Endodermal cell (in vitro differentiated cells): ENCODE measurements around the gene TLX2. TPM values are rescaled to one million over a fixed set of nuclear protein-coding genes. Genes with fewer than 3 reads are reported as not detected.
"Not testable (repeated sequence)": the region's sequence is repeated elsewhere in the genome, so short reads cannot be mapped to it uniquely, and the experiment has no call there.

Experiments
- DNase-seq: peaks from one replicate; pipeline ENCODE4 v3.0.0-alpha.2; 2017
- H3K27ac ChIP-seq: 2 replicates; pipeline ENCODE4 v1.5.1; 2013; ENCODE audit warnings: mild to moderate bottlenecking, low read depth, low read length, moderate library complexity
- H3K27me3 ChIP-seq: 2 replicates; pipeline ENCODE4 v1.6.1; 2013; ENCODE audit warnings: mild to moderate bottlenecking, low read length, moderate library complexity; ENCODE audit not compliant: insufficient read depth, control insufficient read depth, poor library complexity, severe bottlenecking
- H3K36me3 ChIP-seq: 2 replicates; pipeline ENCODE4 v1.7.0; 2013; ENCODE audit warnings: mild to moderate bottlenecking, low read length, moderate library complexity; ENCODE audit not compliant: control insufficient read depth, insufficient read depth
- H3K4me1 ChIP-seq: one replicate; pipeline ENCODE4 v1.7.0; 2013; ENCODE audit warnings: low read length; ENCODE audit not compliant: control insufficient read depth, insufficient read depth
- H3K4me3 ChIP-seq: 2 replicates; pipeline ENCODE4 v1.5.1; 2013; ENCODE audit warnings: mild to moderate bottlenecking, low read length, moderate library complexity
- H3K9ac ChIP-seq: 2 replicates; pipeline ENCODE4 v1.6.1; 2013; ENCODE audit warnings: mild to moderate bottlenecking, low read length, moderate library complexity; ENCODE audit not compliant: poor library complexity, severe bottlenecking; ENCODE audit errors: extremely low read depth
- H3K9me3 ChIP-seq: 2 replicates; pipeline ENCODE4 v1.6.1; 2013; ENCODE audit warnings: mild to moderate bottlenecking, low read length, moderate library complexity; ENCODE audit not compliant: control insufficient read depth
- H3K27ac Mint-ChIP-seq: 2 replicates; pipeline ENCODE4 v1.8.0; 2020; ENCODE audit warnings: mixed read lengths
- H3K27me3 Mint-ChIP-seq: 2 replicates; pipeline ENCODE4 v1.8.0; 2021; ENCODE audit warnings: mild to moderate bottlenecking, mixed read lengths; ENCODE audit not compliant: insufficient read depth
- H3K36me3 Mint-ChIP-seq: 2 replicates; pipeline ENCODE4 v1.8.0; 2020; ENCODE audit warnings: low read depth, mixed read lengths
- H3K4me1 Mint-ChIP-seq: 2 replicates; pipeline ENCODE4 v1.8.0; 2020; ENCODE audit warnings: mixed read lengths
- H3K4me3 Mint-ChIP-seq: 2 replicates; pipeline ENCODE4 v1.8.0; 2020; ENCODE audit warnings: mild to moderate bottlenecking, moderate library complexity, mixed read lengths
- H3K9me3 Mint-ChIP-seq: 2 replicates; pipeline ENCODE4 v1.8.0; 2020; ENCODE audit warnings: mild to moderate bottlenecking, mixed read lengths
- CTCF ChIP-seq: fragments of 200-600 bp; sonication (generic); conservative IDR thresholded peaks from 2 replicates; pipeline ENCODE4 v1.5.0; 2021; ENCODE audit warnings: antibody characterized with exemption, mild to moderate bottlenecking
- WGBS, 2 experiments: methylation state at CpG; one replicate each; pipeline versions ENCODE4 v1.1.5 to v1.1.7; 2013; ENCODE audit warnings: missing lambda C conversion rate in 2 of 2, mixed read lengths in 1 of 2; ENCODE audit not compliant: insufficient coverage in 1 of 2, insufficient read length in 1 of 2; 5-methylcytosine and 5-hydroxymethylcytosine counted together
- total RNA-seq, 2 donors: library from RNA; stranded (reverse); fragmentation: NEBNext Ultra II Directional in 1 of 2; extraction: Animal tissue kit (Norgen Biotek cat#: 25700) in 1 of 2; gene quantifications; 2 replicates in 1 of 2; 3 replicates in 1 of 2; pipeline ENCODE4 v1.2.1, GENCODE V29; 2021

The TLX2 gene
- total RNA-seq, 2 donors from 2014 or later, result 0.22 to 0.27 TPM

- 2% methylated on average over 40 to 50 of the region's 50 CpGs for WGBS, 2 experiments
- Mint-ChIP-seq H3K4me1 (peaks cover 8% of the 10 kb centered on the region), H3K27me3 (no peaks in the 10 kb centered on the region), H3K4me3 (peak within 1 kb of the TSS; percentile 86), H3K9me3 (no peaks in the 10 kb centered on the region), H3K36me3 (peaks cover 29% of the 10 kb centered on the region), H3K27ac (peak within 1 kb of the TSS; percentile 98)
- DNase-seq, result peak; percentile 98
- peaks cover 17% of the 10 kb centered on the region for H3K36me3 ChIP-seq
- TF ChIP-seq CTCF, result peak; percentile 93
- H3K4me3 ChIP-seq, result peak within 1 kb of the TSS; percentile 96
- peak within 1 kb of the TSS; percentile 78 for H3K9ac ChIP-seq
- no peaks in the 10 kb centered on the region for H3K27me3 ChIP-seq
- H3K4me1 ChIP-seq, result peaks cover 3% of the 10 kb centered on the region
- H3K27ac ChIP-seq, result peak within 1 kb of the TSS; percentile 69
- no peaks in the 10 kb centered on the region for H3K9me3 ChIP-seq
These were observed 31.2 kb upstream of the TLX2 start, which contains the start of the genes CCDC142 and TTC31 for GRCh38 chr2:74482801-74483674. Gene CCDC142 (minus strand): TSS chr2:74482998. CDS start chr2:74482837, 161 bp downstream. Gene TTC31 (plus strand): TSS chr2:74483081. CDS start chr2:74483096, 15 bp downstream.

- H3K36me3 ChIP-seq, result peaks cover 17% of the 10 kb centered on the region
- peaks cover 29% of the 10 kb centered on the region for H3K36me3 Mint-ChIP-seq
- not testable (repeated sequence) for H3K27me3 ChIP-seq, H3K9ac ChIP-seq, H3K27me3 Mint-ChIP-seq, H3K4me1 Mint-ChIP-seq, H3K9me3 Mint-ChIP-seq, H3K9me3 ChIP-seq, H3K27ac ChIP-seq, H3K4me1 ChIP-seq, DNase-seq
- WGBS, 2 experiments, result 85 to 90% methylated on average over 15 to 19 of the region's 19 CpGs
- H3K4me3 Mint-ChIP-seq, result peak overlapping the region; percentile 86
- H3K27ac Mint-ChIP-seq, result peak overlapping the region; percentile 14
- H3K4me3 ChIP-seq, result peak overlapping the region; percentile 96
These were observed 30.5 kb upstream of the TLX2 start for GRCh38 chr2:74483675-74484164.

GRCh38 chr2:74486141-74486540 is 28.1 kb upstream of the TLX2 start:
- peaks cover 5% of the 10 kb centered on the region for H3K4me1 Mint-ChIP-seq
- no peak for TF ChIP-seq CTCF
- no peak overlapping the region for H3K27ac Mint-ChIP-seq
- no peaks in the 10 kb centered on the region for H3K27me3 Mint-ChIP-seq
- Histone ChIP-seq H3K9me3 (no peaks in the 10 kb centered on the region), H3K4me1 (no peaks in the 10 kb centered on the region), H3K9ac (no peak overlapping the region), H3K27me3 (no peaks in the 10 kb centered on the region), H3K27ac (no peak overlapping the region), H3K36me3 (peaks cover 10% of the 10 kb centered on the region), H3K4me3 (no peak overlapping the region)
- no peaks in the 10 kb centered on the region for H3K9me3 Mint-ChIP-seq
- WGBS, 2 experiments, result 98 to 100% methylated on average over 2 of the region's 2 CpGs
- peaks cover 22% of the 10 kb centered on the region for H3K36me3 Mint-ChIP-seq
- no peak for DNase-seq
- H3K4me3 Mint-ChIP-seq, result no peak overlapping the region
